HepG2 (cell line): Measurements from ENCODE around the gene PELI1.

Experiments used
- HMGXB4 ChIP-seq, 2 experiments: sonication (generic) in 1 of 2; formaldehyde crosslinking in 1 of 2; IDR thresholded peaks; 2 replicates each; pipeline versions ENCODE4 v1.4.0 to v1.6.1; 2018 to 2020; ENCODE audit warnings: missing genetic modification reagents in 2 of 2, borderline replicate concordance in 1 of 2, low read depth in 1 of 2, mild to moderate bottlenecking in 1 of 2, missing biosample characterization in 1 of 2
- NPAS2 ChIP-seq: sonication (generic); formaldehyde crosslinking; IDR thresholded peaks from 2 replicates; pipeline ENCODE4 v1.8.0; 2022; ENCODE audit warnings: mild to moderate bottlenecking, missing genetic modification reagents, borderline replicate concordance
- SMC3 ChIP-seq: IDR thresholded peaks from 2 replicates; pipeline ENCODE4 v1.6.1; 2011; ENCODE audit warnings: low read length, improper control_type of control experiment
- ZNF670 ChIP-seq: sonication (generic); formaldehyde crosslinking; IDR thresholded peaks from 2 replicates; pipeline ENCODE4 v1.8.0; 2022; ENCODE audit warnings: mild to moderate bottlenecking, missing genetic modification reagents, borderline replicate concordance

- no peak for TF ChIP-seq NPAS2 (CRISPR knock-in tag)
- TF ChIP-seq ZNF670 (CRISPR knock-in tag): no peak
- TF ChIP-seq HMGXB4 (CRISPR knock-in tag; IDR thresholded peaks at IDR 0.05; ENCODE audit: borderline replicate concordance in 1 of 2, low read depth in 1 of 2): no peak
- no peak for TF ChIP-seq SMC3
Measured at GRCh38 chr2:64166637-64167420, 22.6 kb upstream of the PELI1 start.
